ENCODE results near the gene MLPH.
"Not testable (repeated sequence)": the region's sequence is repeated elsewhere in the genome, so short reads cannot be mapped to it uniquely, and the experiment has no call there.

The MLPH gene

GRCh38 chr2:237585590-237586221 is 98.7 kb downstream of the MLPH start:
- DNase-seq (ENCODE audit: low spot score): no peak

- DNase-seq (ENCODE audit: low spot score): no peak
Measured at GRCh38 chr2:237588044-237588696, 101.1 kb downstream of the MLPH start.

- DNase-seq (ENCODE audit: low spot score): no peak
Measured at GRCh38 chr2:237590272-237591140, 103.5 kb downstream of the MLPH start, which contains the start of gene RAB17. Gene RAB17, minus strand, starts transcription at chr2:237590734. Its CDS starts 4,580 bp downstream, at chr2:237586154.

- no peak for DNase-seq (ENCODE audit: low spot score)
Measured at GRCh38 chr2:237591141-237591881, 104.3 kb downstream of the MLPH start.

GRCh38 chr2:237592425-237592980 is 105.5 kb downstream of the MLPH start:
- no peak for DNase-seq (ENCODE audit: low spot score)

GRCh38 chr2:237593036-237593435 is 106.0 kb downstream of the MLPH start:
- DNase-seq (ENCODE audit: low spot score): no peak

GRCh38 chr2:237593596-237594320 is 106.7 kb downstream of the MLPH start:
- no peak for DNase-seq (ENCODE audit: low spot score)

- DNase-seq (ENCODE audit: low spot score): no peak
Measured at GRCh38 chr2:237594514-237594871, 107.4 kb downstream of the MLPH start.

GRCh38 chr2:237595829-237596519 is 108.9 kb downstream of the MLPH start:
- DNase-seq (ENCODE audit: low spot score): not testable (repeated sequence)

- no peak for DNase-seq (ENCODE audit: low spot score)
Measured at GRCh38 chr2:237596520-237597195, 109.6 kb downstream of the MLPH start.

GRCh38 chr2:237597196-237598145 is 110.4 kb downstream of the MLPH start:
- no peak for DNase-seq (ENCODE audit: low spot score)

- no peak for DNase-seq (ENCODE audit: low spot score)
Measured at GRCh38 chr2:237598468-237599208, 111.6 kb downstream of the MLPH start.

- no peak for DNase-seq (ENCODE audit: low spot score)
Measured at GRCh38 chr2:237599465-237600110, 112.5 kb downstream of the MLPH start.

GRCh38 chr2:237600205-237600846 is 113.3 kb downstream of the MLPH start:
- no peak for DNase-seq (ENCODE audit: low spot score)

- DNase-seq (ENCODE audit: low spot score): no peak
Measured at GRCh38 chr2:237601453-237602116, 114.5 kb downstream of the MLPH start.

GRCh38 chr2:237602409-237602808 is 115.4 kb downstream of the MLPH start:
- no peak for DNase-seq (ENCODE audit: low spot score)
